Ascending aorta (tissue), 2 donors: ENCODE measurements around the gene TJP1. TPM values are rescaled to one million over a fixed set of nuclear protein-coding genes. Genes with fewer than 3 reads are reported as not detected.

ENCODE experiments used
- DNase-seq, 2 donors: peaks; one replicate each; pipeline ENCODE4 v3.0.0-alpha.2; 2019; ENCODE audit warnings: low spot score in 2 of 2
- H3K27ac ChIP-seq, 2 donors: fragments of 200-600 bp; sonication (generic); one replicate each; pipeline ENCODE4 v1.5.1; 2016 to 2017; ENCODE audit warnings: mild to moderate bottlenecking in 1 of 2
- H3K27me3 ChIP-seq: fragments of 200-600 bp; sonication (generic); one replicate; pipeline ENCODE4 v1.5.1; 2017
- H3K36me3 ChIP-seq, 2 donors: fragments of 200-600 bp; sonication (generic); one replicate each; pipeline ENCODE4 v1.5.1; 2016
- H3K4me1 ChIP-seq, 2 donors: fragments of 200-600 bp; sonication (generic); one replicate each; pipeline ENCODE4 v1.5.1; 2016 to 2017; ENCODE audit warnings: mild to moderate bottlenecking in 1 of 2
- H3K4me3 ChIP-seq, 2 donors: fragments of 200-600 bp; sonication (generic); one replicate each; pipeline ENCODE4 v1.5.1; 2016 to 2017; ENCODE audit warnings: mild to moderate bottlenecking in 1 of 2
- H3K9me3 ChIP-seq, 2 donors: fragments of 200-600 bp; sonication (generic); one replicate each; pipeline ENCODE4 v1.5.1; 2016
- intact Hi-C: fragments of 100-400 bp; cut with DNase I; formaldehyde crosslinking; loops from one replicate; pipeline ENCODE4 v1.15.1; 2023
- total RNA-seq: library from RNA; depleted of rRNA; stranded (reverse); fragments of >200 nt; gene quantifications from one replicate; pipeline ENCODE4 v1.1.0, GENCODE V29; 2016
- TF ChIP-seq, protein P1 (sequence below), 3 experiments: fragments of 200-600 bp in 2 of 3; fragments of 450-650 bp in 1 of 3; sonication (generic) in 2 of 3; IDR thresholded peaks; one replicate each; pipeline ENCODE4 v1.5.1; 2016 to 2019; ENCODE audit warnings: antibody characterized with exemption in 3 of 3, mild to moderate bottlenecking in 1 of 3, moderate library complexity in 1 of 3

Gene TJP1
- 90.0 TPM for total RNA-seq

DNA sequence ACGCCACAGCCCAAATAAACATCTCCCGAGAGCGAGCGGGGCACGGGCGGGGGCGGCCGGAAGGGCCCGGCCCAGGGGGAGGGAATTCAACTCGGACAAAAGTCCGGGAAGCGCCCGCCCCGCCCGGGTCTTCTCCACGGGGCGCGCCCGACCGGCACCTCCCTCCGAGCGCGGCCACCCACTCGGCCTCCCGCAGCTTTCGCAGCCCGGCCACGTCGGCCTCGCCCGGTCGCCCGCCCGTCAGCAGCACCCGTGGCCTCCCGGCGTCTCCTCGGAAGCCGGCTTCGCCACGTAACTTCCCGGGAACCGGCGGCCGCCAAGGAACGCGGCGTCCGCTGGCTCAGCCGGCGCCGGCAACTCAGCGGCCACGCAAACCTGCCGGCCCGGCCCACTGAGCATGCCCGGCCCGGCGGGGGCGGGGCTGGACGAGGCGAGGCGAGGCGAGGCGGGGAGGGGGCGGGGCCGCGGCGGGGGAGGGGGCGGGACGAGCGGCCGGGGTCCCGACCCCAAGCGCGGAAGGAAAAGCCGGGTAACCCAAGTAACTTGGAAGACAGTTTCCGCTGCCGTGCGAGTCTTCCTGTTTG is at the start of gene TJP1:
TSS of gene TJP1 (minus strand) at position 369 of the 584 bp plus-strand sequence. CDS start 440 bp downstream, outside the sequence.
- H3K4me3 ChIP-seq: peak within 1 kb of the TSS; percentile 77 to 96
- peaks cover 0 to 5% of the 10 kb centered on the region in 2 donors for H3K4me1 ChIP-seq
- no peaks in the 10 kb centered on the region for H3K36me3 ChIP-seq
- DNase-seq: peak in 1 of 2 donors; percentile 86
- intact Hi-C loops: loop anchor here (1.0 to 5.0 kb wide), 5 partner anchors 49 to 550 kb away; no protein-coding TSS in a partner anchor
- peak within 1 kb of the TSS; percentile 98 to 99 for H3K27ac ChIP-seq
- H3K9me3 ChIP-seq: no peaks in the 10 kb centered on the region
- TF ChIP-seq, protein P1, sequence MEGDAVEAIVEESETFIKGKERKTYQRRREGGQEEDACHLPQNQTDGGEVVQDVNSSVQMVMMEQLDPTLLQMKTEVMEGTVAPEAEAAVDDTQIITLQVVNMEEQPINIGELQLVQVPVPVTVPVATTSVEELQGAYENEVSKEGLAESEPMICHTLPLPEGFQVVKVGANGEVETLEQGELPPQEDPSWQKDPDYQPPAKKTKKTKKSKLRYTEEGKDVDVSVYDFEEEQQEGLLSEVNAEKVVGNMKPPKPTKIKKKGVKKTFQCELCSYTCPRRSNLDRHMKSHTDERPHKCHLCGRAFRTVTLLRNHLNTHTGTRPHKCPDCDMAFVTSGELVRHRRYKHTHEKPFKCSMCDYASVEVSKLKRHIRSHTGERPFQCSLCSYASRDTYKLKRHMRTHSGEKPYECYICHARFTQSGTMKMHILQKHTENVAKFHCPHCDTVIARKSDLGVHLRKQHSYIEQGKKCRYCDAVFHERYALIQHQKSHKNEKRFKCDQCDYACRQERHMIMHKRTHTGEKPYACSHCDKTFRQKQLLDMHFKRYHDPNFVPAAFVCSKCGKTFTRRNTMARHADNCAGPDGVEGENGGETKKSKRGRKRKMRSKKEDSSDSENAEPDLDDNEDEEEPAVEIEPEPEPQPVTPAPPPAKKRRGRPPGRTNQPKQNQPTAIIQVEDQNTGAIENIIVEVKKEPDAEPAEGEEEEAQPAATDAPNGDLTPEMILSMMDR (IDR thresholded peaks at IDR 0.05): no peak
- H3K27me3 ChIP-seq: no peaks in the 10 kb centered on the region

DNA sequence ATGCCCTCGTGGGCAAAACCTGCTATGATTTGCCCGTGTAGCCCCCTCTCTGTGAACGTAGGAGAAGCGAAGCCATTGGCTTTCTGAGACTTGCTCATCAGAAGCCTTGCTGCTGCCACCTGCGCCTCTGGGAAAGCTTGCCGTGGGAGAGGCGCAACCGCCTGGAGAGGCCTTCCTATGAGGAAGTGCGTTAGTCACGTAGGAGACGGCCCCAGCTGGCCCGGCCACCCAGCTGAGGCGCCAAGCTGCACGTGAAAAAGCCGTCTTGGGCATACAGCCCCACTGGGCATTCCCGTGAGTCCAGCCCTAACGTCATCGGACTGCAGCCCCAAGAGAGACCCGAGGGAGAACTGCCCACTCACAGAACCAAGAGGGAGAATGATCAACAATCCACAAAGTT is 49.1 kb upstream of the TJP1 start:
- no peaks in the 10 kb centered on the region for H3K36me3 ChIP-seq
- H3K4me1 ChIP-seq: peaks cover 0 to 11% of the 10 kb centered on the region in 2 donors
- intact Hi-C loops: loop anchor here (1.0 kb wide), 1 partner anchor 49 kb away; the partner anchor contains the start of gene TJP1
- H3K27me3 ChIP-seq: no peaks in the 10 kb centered on the region
- H3K4me3 ChIP-seq: peak overlapping the region in 1 of 2 donors; percentile 23
- H3K27ac ChIP-seq: peak overlapping the region; percentile 71 to 75
- H3K9me3 ChIP-seq: no peaks in the 10 kb centered on the region
- TF ChIP-seq, protein P1 (IDR thresholded peaks at IDR 0.05): no peak
- peak; percentile 28 to 89 for DNase-seq

DNA sequence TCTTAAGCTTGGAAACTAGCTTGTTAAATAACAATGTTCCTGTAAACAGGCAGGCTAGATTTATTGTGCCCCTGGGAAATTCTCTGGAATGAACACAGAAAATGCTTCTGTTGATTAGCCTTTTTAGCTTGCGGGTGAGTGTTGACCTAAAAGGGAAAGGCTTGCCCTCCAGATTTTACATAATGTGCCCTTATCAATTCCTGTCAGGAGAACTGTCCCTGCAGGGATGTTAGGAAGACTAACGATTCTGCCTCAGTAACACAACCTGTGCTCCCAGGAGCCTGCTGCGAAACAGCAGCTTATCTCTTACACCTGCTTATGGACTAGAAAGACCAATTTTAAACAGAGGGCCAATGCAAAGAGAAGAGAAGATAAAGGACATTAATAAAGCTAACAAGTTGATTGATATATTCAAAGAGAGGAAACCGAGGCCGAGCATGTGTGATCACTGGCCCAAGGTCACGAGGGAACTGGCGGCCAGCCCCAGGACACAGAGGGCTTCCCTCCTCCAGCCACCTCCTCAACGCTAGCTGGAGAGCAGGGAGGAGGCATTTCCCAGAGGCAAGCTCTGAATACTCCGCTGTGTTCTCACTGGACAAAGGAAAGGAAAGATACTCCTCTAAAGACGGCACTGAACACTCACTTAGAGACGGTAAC is 48.4 kb upstream of the TJP1 start:
- no peaks in the 10 kb centered on the region for H3K36me3 ChIP-seq
- peaks cover 0 to 11% of the 10 kb centered on the region in 2 donors for H3K4me1 ChIP-seq
- H3K4me3 ChIP-seq: peak overlapping the region in 1 of 2 donors; percentile 23
- intact Hi-C loops: loop anchor here (1.0 kb wide), 1 partner anchor 48 kb away; the partner anchor contains the start of gene TJP1
- no peaks in the 10 kb centered on the region for H3K27me3 ChIP-seq
- H3K27ac ChIP-seq: peak overlapping the region; percentile 71 to 75
- H3K9me3 ChIP-seq: no peaks in the 10 kb centered on the region
- DNase-seq: no peak
- TF ChIP-seq, protein P1 (IDR thresholded peaks at IDR 0.05): no peak

GRCh38 chr15:29867241-29868000 is 45.2 kb upstream of the TJP1 start:
- TF ChIP-seq, protein P1 (IDR thresholded peaks at IDR 0.05): no peak
- no peaks in the 10 kb centered on the region for H3K27me3 ChIP-seq
- DNase-seq: no peak
- H3K4me3 ChIP-seq: no peak overlapping the region
- no peak overlapping the region for H3K27ac ChIP-seq
- H3K4me1 ChIP-seq: peaks cover 0 to 17% of the 10 kb centered on the region in 2 donors
- no peaks in the 10 kb centered on the region for H3K36me3 ChIP-seq
- H3K9me3 ChIP-seq: no peaks in the 10 kb centered on the region
- intact Hi-C loops: no loop called here

- no peak for DNase-seq
- peaks cover 0 to 17% of the 10 kb centered on the region in 2 donors for H3K4me1 ChIP-seq
- H3K27me3 ChIP-seq: no peaks in the 10 kb centered on the region
- no peaks in the 10 kb centered on the region for H3K36me3 ChIP-seq
- H3K9me3 ChIP-seq: no peaks in the 10 kb centered on the region
- TF ChIP-seq, protein P1 (IDR thresholded peaks at IDR 0.05): no peak
- H3K4me3 ChIP-seq: no peak overlapping the region
- H3K27ac ChIP-seq: no peak overlapping the region
- intact Hi-C loops: no loop called here
These were observed 44.1 kb upstream of the TJP1 start for GRCh38 chr15:29866337-29866736.
